Measurements from ENCODE around the gene CRISPLD2.
"Not testable (repeated sequence)": the region's sequence is repeated elsewhere in the genome, so short reads cannot be mapped to it uniquely, and the experiment has no call there.

The CRISPLD2 gene

GRCh38 chr16:84823484-84823883 is 3.7 kb downstream of the CRISPLD2 start:
- no peak for FAIRE-seq

DNA sequence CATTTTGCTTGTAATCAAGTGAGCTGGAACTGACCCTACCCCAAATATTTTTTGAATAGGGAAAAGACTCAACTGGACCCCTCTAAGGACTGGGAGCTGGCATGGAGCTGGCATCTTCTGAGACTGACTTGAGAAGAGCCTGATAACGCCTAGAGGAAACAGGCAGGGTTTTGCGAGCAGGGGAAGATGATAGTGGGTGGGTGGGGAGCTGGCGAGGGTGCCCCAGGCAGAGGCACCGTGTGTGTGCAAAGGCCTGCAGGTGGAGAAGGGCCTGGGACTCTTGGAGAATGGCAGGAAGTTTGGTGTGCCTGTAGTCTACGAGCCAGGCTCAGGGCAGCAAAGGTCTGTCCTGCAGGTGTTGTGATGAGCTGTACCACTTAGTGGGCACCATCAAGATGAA is 4.1 kb downstream of the CRISPLD2 start:
- no peak for FAIRE-seq

DNA sequence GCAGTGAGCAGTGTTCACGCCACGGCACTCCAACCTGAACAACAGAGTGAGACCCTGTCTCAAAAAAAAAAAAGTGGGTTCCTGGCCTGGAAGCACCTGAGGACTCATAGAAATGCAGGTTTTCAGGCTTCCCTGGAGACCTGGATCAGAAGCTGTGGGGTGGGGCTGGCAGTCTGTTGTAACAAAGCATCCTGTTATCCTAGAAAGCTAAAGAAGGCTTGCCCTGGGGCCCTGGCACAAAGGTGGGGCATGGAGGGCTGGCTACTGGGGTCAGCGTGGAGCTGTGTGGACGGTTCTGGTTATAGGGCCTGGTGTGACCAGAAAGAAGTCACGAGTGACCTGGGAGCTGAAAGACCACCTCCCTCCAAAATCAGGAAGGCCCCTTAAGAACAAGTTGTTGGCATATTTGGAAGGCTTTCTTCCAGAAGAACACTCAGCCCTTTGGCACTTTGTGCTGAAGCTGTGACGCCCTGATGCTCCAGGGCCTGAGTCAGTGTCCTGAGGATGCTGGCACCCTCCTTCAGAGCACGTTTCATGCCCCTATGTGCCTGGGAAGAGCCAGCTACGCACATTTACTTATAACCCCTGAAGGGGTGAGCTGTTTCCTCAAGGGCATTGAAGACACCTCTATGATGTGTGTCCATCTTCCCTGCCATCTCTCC is 6.2 kb downstream of the CRISPLD2 start:
- FAIRE-seq = no peak

DNA sequence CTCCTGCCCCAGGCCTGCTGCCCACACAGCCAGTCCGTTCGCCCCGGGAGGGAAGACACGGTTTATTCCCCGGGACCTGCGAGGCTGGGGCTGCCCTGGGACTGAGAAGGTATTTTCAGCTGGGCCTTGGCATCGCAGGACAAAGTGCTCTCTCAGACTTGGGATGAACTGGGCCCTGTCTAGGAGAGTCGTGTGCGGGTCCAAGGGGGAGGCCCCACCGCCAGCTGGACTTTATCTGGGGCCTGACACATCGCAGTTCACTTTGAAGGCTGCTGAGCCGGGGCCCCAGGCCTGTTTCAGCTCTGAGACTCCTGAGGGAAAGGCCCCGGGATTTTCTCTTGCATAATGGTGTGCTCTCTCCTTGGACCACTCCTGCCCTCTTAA is 6.8 kb downstream of the CRISPLD2 start:
- no peak for FAIRE-seq

GRCh38 chr16:84827131-84827574 is 7.4 kb downstream of the CRISPLD2 start:
- no peak for FAIRE-seq

DNA sequence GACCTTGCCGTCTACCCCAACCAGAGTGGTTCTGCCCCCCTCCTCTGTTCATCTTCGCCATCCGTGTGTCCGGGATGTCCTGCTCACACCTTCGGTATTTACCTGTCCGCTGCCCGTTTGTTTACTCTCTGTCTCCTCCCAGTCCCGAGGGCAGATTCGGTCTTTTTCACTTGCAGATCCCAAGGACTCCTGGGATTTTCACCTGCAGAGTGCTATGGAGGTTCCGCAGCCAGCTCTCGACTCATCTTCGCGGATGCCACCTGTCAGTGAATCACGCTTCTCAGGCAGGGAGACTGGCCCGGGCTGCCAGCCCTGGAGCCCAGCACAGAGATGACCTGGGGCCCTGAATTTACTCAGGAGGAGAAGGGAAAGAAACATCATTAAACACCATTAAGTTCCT is 8.1 kb downstream of the CRISPLD2 start:
- no peak for FAIRE-seq

DNA sequence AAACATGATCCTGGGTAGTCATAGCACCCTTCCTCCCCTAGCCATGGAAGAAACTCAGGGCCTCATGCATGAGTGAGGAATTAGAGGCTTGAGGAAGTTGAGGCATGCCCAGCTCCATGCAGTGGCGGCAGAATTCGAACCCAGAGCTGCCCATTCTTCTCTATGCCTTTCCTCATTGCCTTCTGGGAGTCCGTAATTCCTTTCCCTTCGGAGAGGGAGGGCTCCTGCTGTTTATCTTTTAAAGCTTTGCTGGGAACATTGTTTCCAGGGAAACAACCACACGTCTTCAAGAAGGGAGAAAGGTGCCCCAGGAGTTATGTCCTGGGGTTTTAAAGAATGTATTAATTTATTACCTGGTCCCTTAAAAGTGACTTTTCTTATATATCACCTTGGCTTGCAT is 8.5 kb downstream of the CRISPLD2 start:
- no peak for FAIRE-seq

DNA sequence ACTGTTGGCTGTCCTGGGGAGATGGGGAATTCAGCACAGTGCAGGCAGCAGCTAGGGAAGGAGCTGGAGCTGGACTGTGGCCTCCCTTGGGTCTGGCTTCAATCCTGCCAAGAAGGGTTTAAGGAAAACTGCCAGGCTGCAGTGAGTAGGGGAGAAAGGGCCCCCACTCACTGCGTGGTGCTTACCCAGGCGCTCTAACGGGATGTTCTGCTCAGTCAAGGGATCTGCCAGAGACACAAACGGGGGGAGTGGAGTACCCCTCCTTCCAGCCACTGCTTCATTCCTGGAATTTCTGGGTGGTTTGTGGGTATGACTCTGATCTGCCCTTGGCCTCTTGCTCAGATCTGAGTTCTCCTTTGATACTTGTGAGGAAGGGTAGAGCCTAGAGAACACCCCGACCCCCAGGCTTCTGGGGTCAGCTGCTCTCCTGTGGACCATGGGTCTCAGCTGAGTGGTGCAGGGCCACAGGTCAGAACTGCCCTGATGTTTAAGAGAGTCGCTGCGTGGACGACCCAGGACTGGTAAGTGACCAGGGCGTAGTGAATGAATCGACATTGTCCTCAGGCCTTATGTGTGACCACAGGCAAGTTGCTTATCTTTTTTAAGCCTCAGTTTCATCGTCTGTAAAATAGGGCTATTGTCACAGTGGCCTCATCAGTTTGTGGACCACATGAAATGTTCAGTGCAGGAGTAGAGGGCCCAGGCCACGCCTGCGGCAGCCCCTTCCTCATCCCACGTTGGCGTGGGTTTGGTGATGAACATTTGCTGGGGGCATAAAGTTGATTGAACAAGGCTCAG is 9.6 kb downstream of the CRISPLD2 start:
- FAIRE-seq = no peak

- FAIRE-seq = no peak
These were observed 11.1 kb downstream of the CRISPLD2 start for GRCh38 chr16:84830765-84831384.

GRCh38 chr16:84831728-84832127 is 11.9 kb downstream of the CRISPLD2 start:
- not testable (repeated sequence) for FAIRE-seq

DNA sequence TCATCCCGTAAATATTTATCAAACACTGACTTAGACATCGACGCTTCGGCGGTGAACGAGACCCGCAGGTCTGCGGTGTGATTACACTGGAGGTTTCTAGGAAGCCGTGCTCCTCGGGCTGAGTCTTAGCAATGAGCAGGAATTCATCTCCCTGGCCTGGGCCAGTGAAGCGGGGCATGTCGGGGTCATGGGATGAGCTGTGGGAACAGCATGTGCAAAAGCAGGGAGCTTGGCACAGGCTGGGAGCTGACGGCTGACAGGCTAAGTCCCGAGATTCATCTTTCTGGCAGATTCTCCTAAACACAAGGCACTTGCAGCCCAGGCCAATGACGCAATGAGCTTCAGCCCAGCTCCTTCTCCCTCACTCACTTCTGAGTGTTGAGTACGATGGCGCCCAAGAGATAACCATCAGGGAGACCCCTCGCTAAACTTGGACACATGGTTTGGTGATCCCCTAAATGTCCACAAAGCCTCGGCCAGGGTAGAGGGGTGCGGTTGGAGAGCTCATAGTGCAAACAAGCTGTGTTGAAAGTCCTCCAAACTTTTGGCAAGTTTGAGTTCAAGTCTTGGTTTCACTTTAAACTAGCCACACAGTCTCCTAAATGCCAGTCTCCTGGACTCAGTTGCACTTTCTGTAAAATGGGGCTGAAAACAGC is 12.8 kb downstream of the CRISPLD2 start:
- FAIRE-seq = no peak

- no peak for FAIRE-seq
These were observed 13.3 kb downstream of the CRISPLD2 start for GRCh38 chr16:84833144-84833500.

- FAIRE-seq = no peak
These were observed 14.0 kb downstream of the CRISPLD2 start for GRCh38 chr16:84833542-84834402.

DNA sequence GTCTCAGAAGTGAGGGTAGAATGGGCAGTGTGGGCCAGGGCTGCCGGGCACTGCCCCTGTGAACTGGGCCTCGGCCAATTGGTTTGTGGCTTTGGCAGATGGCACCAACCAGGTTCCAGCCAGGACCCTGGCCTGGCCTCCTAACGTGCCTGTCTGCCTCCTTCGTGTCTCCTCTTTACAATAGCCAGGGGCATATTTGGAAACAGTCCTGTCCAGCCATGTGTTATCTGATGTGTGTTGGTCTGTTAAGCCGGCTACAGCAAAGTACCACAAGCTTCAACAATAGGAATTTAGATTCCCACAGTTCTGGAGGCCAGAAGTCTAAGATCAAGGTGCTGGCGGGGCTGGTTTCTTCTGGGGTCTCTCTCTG is 14.6 kb downstream of the CRISPLD2 start:
- no peak for FAIRE-seq

DNA sequence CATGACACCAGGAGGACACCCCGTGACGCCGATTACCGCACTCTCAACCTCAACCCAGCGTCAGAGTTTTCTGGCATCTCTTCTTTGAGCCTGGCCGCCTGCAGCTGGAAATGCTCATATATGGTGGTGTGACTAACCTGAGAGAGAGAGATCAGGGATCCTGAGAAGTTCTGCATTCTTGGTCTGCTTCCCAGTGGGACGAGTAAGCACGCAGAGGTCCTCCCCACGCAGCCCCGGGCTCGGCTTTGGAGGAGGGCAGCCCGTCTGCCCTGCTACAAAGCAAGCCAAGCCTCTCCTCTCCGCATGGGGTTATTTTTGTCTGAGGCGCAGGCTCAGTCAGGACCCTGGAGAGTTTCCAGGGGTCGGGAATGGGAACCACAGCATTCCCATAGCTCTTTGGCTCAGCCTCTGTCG is 16.5 kb downstream of the CRISPLD2 start:
- FAIRE-seq = no peak

DNA sequence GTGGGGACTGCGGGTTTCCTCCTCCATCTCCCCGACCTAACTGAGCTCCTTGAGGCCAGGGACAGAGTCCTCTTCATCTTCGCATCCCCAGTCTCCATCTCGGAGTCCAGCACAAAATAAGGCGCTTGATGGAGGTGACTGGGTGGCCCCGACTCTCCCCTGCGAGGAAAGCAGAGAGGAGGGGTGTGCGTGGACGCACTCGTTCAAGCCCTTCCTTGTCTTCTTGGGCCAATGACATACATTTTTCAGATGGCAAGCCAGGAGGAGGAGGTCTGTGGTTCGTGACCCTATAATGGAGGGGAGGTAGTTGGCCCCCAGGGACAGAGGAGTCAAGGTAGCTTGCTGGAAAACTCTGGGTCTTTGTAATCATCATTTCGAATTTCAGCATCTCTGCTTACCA is 17.2 kb downstream of the CRISPLD2 start:
- FAIRE-seq = no peak

GRCh38 chr16:84838383-84838948 is 18.7 kb downstream of the CRISPLD2 start:
- FAIRE-seq = no peak

DNA sequence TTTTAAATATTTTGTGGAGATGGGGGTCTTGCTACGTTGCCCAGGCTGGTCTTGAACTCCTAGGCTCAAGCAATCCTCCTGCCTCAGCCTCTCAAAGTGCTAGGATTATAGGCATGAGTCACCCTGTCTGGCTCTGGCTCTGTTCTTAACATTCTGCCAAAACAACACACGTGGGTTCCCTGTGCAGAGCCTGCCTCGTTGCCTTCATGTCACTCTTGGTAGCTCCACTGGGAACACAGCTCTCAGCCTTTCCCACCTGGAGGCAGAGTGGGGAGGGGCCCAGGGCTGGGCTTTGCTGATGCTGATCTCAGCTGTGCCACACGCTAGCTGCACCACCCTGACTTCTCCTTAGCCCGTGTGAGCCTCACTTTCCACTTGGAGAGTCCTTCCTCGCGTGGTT is 19.3 kb downstream of the CRISPLD2 start:
- no peak for FAIRE-seq

GRCh38 chr16:84839956-84840355 is 20.2 kb downstream of the CRISPLD2 start:
- no peak for FAIRE-seq

GRCh38 chr16:84840687-84841627 is 21.2 kb downstream of the CRISPLD2 start:
- FAIRE-seq = no peak

- FAIRE-seq = no peak
These were observed 22.1 kb downstream of the CRISPLD2 start for GRCh38 chr16:84841787-84842300.
